ENCODE data around the gene CYP3A4. TPM values are rescaled to one million over a fixed set of nuclear protein-coding genes. Genes with fewer than 3 reads are reported as not detected.

Gene CYP3A4
- total and polyA plus RNA-seq, 9 of the 15 experiments (the other 6 are each of a cell fraction or from before 2014, with no cell fraction given) = 0.07 to 0.08 TPM; not detected in 7

DNA sequence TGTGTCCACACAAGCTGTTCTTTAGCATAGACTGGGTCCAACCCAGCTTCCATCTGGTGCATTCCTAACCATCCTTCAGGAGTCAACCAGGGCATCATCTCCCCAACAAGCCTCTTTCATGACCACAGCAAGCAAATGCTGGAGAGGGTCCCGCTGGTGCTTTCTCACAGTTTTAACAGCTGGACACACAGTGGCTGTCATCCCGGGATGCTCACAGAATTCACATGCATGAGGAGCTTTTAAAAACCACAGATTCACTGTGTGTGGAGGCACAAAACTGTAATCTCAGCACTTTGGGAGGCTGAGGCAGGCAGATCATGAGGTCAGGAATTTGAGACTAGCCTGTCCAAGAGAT is 42.6 kb downstream of the CYP3A4 start:
- Histone ChIP-seq H3K79me2 (ENCODE audit: control insufficient read depth, insufficient read depth, low read length) (no peaks in the 10 kb centered on the region), H3K4me1 (replicated peaks in 1 of 2; ENCODE audit: control insufficient read depth in 2 of 2, insufficient read depth in 2 of 2, low read length in 2 of 2) (no peaks in the 10 kb centered on the region), H2AFZ (ENCODE audit: low read depth, low read length) (no peak overlapping the region), H3K27me3 (ENCODE audit: control insufficient read depth in 2 of 2, insufficient read depth in 2 of 2, low read length in 2 of 2) (no peaks in the 10 kb centered on the region), H4K20me1 (replicated peaks; ENCODE audit: control insufficient read depth, insufficient read depth, low read length) (no peaks in the 10 kb centered on the region), H3K27ac (ENCODE audit: extremely low read depth, low read depth, low read length) (no peak overlapping the region), H3K4me3 (no peak overlapping the region), H3K9ac (ENCODE audit: insufficient read depth in 1 of 2, low read depth in 2 of 2, low read length in 2 of 2) (no peak overlapping the region), H3K4me2 (ENCODE audit: insufficient read depth, low read length) (no peak overlapping the region), H3K9me1 (ENCODE audit: control insufficient read depth, insufficient read depth, low read length) (no peaks in the 10 kb centered on the region), H3K36me3 (ENCODE audit: control insufficient read depth, insufficient read depth, low read length) (no peaks in the 10 kb centered on the region), H3K9me3 (replicated peaks; ENCODE audit: control insufficient read depth, insufficient read depth, low read depth, low read length) (no peaks in the 10 kb centered on the region)
- intact Hi-C loops (cut with micrococcal nuclease) = no loop called here
- WGBS (ENCODE audit: insufficient coverage, low coverage, missing lambda C conversion rate) = 11% methylated on average over 2 of the region's 2 CpGs
- BruUV-seq (replicated peaks) = no TSS peak
- CTCF ChIA-PET (ENCODE audit: low intra/inter-chr PET ratio) = no interaction called here
- POLR2A ChIA-PET = no interaction called here
- in situ Hi-C loops (cut with MboI) = no loop called here
- FAIRE-seq = no peak
- TF ChIP-seq, protein P1, sequence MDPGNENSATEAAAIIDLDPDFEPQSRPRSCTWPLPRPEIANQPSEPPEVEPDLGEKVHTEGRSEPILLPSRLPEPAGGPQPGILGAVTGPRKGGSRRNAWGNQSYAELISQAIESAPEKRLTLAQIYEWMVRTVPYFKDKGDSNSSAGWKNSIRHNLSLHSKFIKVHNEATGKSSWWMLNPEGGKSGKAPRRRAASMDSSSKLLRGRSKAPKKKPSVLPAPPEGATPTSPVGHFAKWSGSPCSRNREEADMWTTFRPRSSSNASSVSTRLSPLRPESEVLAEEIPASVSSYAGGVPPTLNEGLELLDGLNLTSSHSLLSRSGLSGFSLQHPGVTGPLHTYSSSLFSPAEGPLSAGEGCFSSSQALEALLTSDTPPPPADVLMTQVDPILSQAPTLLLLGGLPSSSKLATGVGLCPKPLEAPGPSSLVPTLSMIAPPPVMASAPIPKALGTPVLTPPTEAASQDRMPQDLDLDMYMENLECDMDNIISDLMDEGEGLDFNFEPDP (CRISPR knock-in tag; IDR thresholded peaks at IDR 0.05) = no peak
- TF ChIP-seq ZNF316 (IDR thresholded peaks at IDR 0.05) = 0 out of 2 replicates have a peak, but pooled peaks have one; percentile 20
- TF ChIP-seq, protein P2, sequence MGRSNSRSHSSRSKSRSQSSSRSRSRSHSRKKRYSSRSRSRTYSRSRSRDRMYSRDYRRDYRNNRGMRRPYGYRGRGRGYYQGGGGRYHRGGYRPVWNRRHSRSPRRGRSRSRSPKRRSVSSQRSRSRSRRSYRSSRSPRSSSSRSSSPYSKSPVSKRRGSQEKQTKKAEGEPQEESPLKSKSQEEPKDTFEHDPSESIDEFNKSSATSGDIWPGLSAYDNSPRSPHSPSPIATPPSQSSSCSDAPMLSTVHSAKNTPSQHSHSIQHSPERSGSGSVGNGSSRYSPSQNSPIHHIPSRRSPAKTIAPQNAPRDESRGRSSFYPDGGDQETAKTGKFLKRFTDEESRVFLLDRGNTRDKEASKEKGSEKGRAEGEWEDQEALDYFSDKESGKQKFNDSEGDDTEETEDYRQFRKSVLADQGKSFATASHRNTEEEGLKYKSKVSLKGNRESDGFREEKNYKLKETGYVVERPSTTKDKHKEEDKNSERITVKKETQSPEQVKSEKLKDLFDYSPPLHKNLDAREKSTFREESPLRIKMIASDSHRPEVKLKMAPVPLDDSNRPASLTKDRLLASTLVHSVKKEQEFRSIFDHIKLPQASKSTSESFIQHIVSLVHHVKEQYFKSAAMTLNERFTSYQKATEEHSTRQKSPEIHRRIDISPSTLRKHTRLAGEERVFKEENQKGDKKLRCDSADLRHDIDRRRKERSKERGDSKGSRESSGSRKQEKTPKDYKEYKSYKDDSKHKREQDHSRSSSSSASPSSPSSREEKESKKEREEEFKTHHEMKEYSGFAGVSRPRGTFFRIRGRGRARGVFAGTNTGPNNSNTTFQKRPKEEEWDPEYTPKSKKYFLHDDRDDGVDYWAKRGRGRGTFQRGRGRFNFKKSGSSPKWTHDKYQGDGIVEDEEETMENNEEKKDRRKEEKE (IDR thresholded peaks at IDR 0.05; ENCODE audit: borderline replicate concordance in 1 of 2, control insufficient read depth in 1 of 2, low read depth in 2 of 2, low read length in 1 of 2) = no peak
- TF ChIP-seq, protein P3, sequence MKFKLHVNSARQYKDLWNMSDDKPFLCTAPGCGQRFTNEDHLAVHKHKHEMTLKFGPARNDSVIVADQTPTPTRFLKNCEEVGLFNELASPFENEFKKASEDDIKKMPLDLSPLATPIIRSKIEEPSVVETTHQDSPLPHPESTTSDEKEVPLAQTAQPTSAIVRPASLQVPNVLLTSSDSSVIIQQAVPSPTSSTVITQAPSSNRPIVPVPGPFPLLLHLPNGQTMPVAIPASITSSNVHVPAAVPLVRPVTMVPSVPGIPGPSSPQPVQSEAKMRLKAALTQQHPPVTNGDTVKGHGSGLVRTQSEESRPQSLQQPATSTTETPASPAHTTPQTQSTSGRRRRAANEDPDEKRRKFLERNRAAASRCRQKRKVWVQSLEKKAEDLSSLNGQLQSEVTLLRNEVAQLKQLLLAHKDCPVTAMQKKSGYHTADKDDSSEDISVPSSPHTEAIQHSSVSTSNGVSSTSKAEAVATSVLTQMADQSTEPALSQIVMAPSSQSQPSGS (CRISPR knock-in tag; IDR thresholded peaks at IDR 0.05) = no peak
- no peak for DNase-seq (ENCODE audit: extremely low read depth in 1 of 4, low spot score in 3 of 4)
- no peak for ATAC-seq

Data from K562 (cell line).